Measurements from ENCODE around the gene IGSF1.
A peak's percentile ranks its signal among the peaks of the same experiment; 100 is the strongest.

The IGSF1 gene

GRCh38 chrX:131273011-131273410 is 16.1 kb downstream of the IGSF1 start:
- H3K27ac ChIP-seq: no peak overlapping the region

DNA sequence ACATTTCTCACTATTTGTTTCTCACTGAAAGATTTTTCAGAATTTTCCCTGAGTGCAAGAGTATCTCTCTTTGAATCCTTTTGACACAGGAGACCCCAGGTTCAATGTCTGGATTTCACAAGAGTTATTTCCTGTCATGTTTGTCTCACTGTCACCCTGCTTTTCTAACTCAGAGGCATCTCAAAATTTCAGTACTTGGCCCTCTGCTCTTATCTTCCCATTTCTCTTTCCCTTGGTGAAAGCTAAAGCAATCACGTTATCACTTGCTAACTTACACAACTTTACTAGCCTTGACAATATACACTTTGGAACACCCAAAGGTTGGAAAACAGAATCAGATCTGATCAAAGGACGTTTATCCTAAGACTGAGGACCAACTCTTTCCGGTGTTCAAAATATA is 17.3 kb downstream of the IGSF1 start:
- TF ChIP-seq, protein P1, sequence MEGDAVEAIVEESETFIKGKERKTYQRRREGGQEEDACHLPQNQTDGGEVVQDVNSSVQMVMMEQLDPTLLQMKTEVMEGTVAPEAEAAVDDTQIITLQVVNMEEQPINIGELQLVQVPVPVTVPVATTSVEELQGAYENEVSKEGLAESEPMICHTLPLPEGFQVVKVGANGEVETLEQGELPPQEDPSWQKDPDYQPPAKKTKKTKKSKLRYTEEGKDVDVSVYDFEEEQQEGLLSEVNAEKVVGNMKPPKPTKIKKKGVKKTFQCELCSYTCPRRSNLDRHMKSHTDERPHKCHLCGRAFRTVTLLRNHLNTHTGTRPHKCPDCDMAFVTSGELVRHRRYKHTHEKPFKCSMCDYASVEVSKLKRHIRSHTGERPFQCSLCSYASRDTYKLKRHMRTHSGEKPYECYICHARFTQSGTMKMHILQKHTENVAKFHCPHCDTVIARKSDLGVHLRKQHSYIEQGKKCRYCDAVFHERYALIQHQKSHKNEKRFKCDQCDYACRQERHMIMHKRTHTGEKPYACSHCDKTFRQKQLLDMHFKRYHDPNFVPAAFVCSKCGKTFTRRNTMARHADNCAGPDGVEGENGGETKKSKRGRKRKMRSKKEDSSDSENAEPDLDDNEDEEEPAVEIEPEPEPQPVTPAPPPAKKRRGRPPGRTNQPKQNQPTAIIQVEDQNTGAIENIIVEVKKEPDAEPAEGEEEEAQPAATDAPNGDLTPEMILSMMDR (conservative IDR thresholded peaks at IDR 0.05): no peak
- TF ChIP-seq ZFX (IDR thresholded peaks at IDR 0.05): no peak
- no peak overlapping the region for H3K27ac ChIP-seq

More at GRCh38 chrX:131273011-131273410, 16.1 kb downstream of the IGSF1 start:
- TF ChIP-seq, protein P1 (conservative IDR thresholded peaks at IDR 0.05): no peak
- TF ChIP-seq ZFX (IDR thresholded peaks at IDR 0.05): no peak

DNA sequence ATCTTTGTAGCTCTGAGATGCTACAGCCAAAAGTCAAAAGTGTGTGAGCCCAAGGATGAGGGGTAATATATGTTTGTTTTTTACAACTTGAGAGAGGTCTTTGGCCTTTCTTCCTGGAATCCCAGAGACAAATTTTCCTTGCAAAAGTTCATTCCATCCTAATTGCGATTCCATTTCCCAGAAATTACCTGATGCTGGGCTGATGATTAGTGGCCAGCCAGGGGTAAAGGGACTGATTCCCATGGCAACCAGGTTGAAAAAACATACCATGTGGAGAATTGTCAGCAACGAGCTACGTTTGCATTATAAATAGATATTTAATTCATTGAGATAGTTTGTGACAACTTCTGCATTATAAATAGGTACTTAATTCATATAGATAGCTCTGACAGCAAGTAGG is 17.8 kb downstream of the IGSF1 start:
- TF ChIP-seq, protein P1 (conservative IDR thresholded peaks at IDR 0.05): no peak
- no peak for TF ChIP-seq ZFX (IDR thresholded peaks at IDR 0.05)
- no peak overlapping the region for H3K27ac ChIP-seq

DNA sequence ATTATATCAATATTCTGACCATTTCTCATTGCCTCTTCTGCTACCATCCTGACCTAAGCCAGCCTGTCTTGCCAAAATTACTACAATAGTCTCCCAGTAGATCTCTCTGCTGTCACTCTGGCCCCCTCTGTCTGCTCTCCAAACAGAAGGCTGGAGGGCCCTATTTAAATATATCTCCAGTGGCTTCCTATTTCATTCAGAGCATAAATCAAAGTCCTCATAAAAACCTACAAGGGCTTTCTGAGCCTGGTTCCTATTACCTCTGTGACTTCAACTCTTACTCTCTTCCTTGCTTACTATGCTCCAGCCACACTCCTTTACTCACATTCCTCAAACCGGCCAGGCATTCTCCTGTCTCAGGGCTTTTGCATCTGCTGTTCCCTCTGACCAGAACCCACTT is 19.0 kb downstream of the IGSF1 start:
- no peak overlapping the region for H3K27ac ChIP-seq
- TF ChIP-seq, protein P1 (conservative IDR thresholded peaks at IDR 0.05): no peak
- TF ChIP-seq ZFX (IDR thresholded peaks at IDR 0.05): no peak

DNA sequence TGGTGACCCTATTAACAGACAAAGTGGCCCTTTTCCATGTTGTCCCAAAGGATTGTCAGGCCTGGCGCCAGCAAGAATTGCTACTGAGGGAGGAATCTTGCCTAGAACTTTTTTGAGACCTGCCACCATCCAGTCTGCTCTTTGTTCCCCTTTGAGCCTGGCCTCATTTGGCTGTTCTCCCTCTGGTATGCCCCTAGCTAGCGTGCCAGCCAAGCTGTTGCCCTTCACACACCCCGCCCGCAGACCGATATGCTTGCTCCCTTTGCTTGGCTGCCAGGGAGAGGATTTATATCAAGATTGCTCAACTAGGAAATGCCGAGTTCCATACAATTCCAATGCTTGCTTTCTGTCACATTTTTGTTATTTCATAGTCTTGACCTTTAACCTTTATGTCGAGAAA is 24.4 kb downstream of the IGSF1 start:
- no peak overlapping the region for H3K27ac ChIP-seq
- TF ChIP-seq, protein P1 (conservative IDR thresholded peaks at IDR 0.05): no peak
- no peak for TF ChIP-seq ZFX (IDR thresholded peaks at IDR 0.05)

DNA sequence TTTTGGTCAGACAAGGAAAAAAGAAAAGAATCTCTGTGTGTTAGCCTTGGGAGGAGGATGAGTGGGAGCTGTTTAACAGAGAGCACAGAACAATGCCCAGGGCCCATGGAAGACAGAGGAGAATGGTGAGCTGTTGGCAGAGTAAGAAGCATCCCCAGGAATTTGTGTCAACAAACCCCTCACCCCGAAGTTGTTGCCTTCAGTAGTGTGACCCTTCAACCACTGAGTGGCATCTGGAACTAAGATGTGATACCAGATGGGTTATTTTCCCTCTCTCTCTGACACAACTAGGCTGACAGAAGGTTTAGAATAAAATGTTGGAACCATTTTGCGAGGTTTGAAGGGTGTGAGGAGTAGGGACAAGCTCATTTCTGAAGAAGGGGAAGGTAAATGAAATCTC is 25.1 kb downstream of the IGSF1 start:
- H3K27ac ChIP-seq: no peak overlapping the region
- TF ChIP-seq ZFX (IDR thresholded peaks at IDR 0.05): no peak
- TF ChIP-seq, protein P1 (conservative IDR thresholded peaks at IDR 0.05): no peak

DNA sequence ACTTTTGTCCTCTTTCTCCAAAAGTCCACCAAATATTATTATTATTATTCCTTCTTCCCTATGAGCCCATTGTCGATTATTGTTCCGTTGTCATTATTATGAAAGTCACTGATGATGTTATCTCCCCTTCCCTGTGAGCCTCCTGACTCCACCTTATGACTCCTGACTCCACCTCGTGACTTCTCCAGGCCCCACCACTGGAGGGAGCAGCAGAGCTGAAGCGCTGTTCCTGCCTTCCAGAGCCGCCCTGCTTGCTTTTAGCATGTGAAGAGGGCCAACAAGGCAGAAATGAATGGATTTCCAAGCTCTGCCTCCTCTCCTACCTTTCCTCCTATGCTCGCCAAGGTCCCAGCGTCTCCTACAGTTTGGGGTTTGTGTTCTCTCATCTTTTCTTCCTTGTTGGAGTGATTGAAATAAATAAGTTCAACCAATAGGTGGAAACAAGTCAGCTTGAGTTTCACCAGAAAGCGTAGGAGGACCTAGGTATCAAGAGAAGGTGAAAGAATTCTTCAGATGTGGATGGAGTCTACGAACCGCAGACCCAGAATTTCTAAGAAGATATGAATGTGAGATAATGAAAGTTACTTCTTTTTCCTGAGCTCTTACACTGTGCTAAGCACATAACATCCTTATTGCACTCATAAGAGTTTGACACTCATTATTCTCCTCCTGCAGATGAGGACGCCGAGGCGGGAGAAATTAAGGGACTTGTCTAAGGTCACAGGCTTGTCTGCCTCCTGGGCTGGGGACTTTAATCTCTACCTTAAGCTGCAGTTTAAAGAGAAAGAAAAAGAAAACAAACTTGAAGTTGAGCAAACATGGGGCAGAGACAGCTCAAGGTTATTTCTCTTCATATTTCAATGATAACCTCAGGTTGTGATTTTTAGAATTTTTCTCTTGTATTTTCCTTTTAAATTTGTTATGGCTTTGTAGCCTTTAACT is 26.1 kb downstream of the IGSF1 start:
- H3K27ac ChIP-seq: no peak overlapping the region
- TF ChIP-seq, protein P1 (conservative IDR thresholded peaks at IDR 0.05): peak; percentile 65
- TF ChIP-seq ZFX (IDR thresholded peaks at IDR 0.05): no peak

Data from C4-2B (cell line).